ENCODE results near the gene TSNAXIP1.

TSNAXIP1 gene

GRCh38 chr16:67811899-67812298 is 5.2 kb downstream of the TSNAXIP1 start:
- DNase-seq (ENCODE audit: low read depth), result no peak
- no peak overlapping the region for H3K4me3 ChIP-seq (replicated peaks; ENCODE audit: low read depth, low read length)
- TF ChIP-seq CTCF (IDR thresholded peaks at IDR 0.05; ENCODE audit: low read length, missing control alignments), result no peak

GRCh38 chr16:67814567-67814966 is 7.9 kb downstream of the TSNAXIP1 start:
- no peak for DNase-seq (ENCODE audit: low read depth)
- no peak overlapping the region for H3K4me3 ChIP-seq (replicated peaks; ENCODE audit: low read depth, low read length)
- no peak for TF ChIP-seq CTCF (IDR thresholded peaks at IDR 0.05; ENCODE audit: low read length, missing control alignments)

- TF ChIP-seq CTCF (IDR thresholded peaks at IDR 0.05; ENCODE audit: low read length, missing control alignments), result no peak
- H3K4me3 ChIP-seq (replicated peaks; ENCODE audit: low read depth, low read length), result no peak overlapping the region
- DNase-seq (ENCODE audit: low read depth), result no peak
These were observed 14.0 kb downstream of the TSNAXIP1 start for GRCh38 chr16:67820608-67821259.

GRCh38 chr16:67822511-67822910 is 15.8 kb downstream of the TSNAXIP1 start:
- no peak for DNase-seq (ENCODE audit: low read depth)
- no peak overlapping the region for H3K4me3 ChIP-seq (replicated peaks; ENCODE audit: low read depth, low read length)
- TF ChIP-seq CTCF (IDR thresholded peaks at IDR 0.05; ENCODE audit: low read length, missing control alignments), result no peak

- H3K4me3 ChIP-seq (replicated peaks; ENCODE audit: low read depth, low read length), result no peak overlapping the region
- DNase-seq (ENCODE audit: low read depth), result no peak
- no peak for TF ChIP-seq CTCF (IDR thresholded peaks at IDR 0.05; ENCODE audit: low read length, missing control alignments)
These were observed 18.4 kb downstream of the TSNAXIP1 start for GRCh38 chr16:67825119-67825518.

- TF ChIP-seq CTCF (IDR thresholded peaks at IDR 0.05; ENCODE audit: low read length, missing control alignments), result no peak
- DNase-seq (ENCODE audit: low read depth), result no peak
- no peak overlapping the region for H3K4me3 ChIP-seq (replicated peaks; ENCODE audit: low read depth, low read length)
These were observed 19.2 kb downstream of the TSNAXIP1 start for GRCh38 chr16:67825906-67826305.

GRCh38 chr16:67828651-67829050 is 22.0 kb downstream of the TSNAXIP1 start:
- no peak for TF ChIP-seq CTCF (IDR thresholded peaks at IDR 0.05; ENCODE audit: low read length, missing control alignments)
- no peak for DNase-seq (ENCODE audit: low read depth)

More at GRCh38 chr16:67828651-67829050, 22.0 kb downstream of the TSNAXIP1 start:
- H3K4me3 ChIP-seq (replicated peaks; ENCODE audit: low read depth, low read length), result no peak overlapping the region
